GM23338 (cell line): ENCODE data around the gene PARD3. TPM values are rescaled to one million over a fixed set of nuclear protein-coding genes. Genes with fewer than 3 reads are reported as not detected.

Experiments
- ATAC-seq: fragments of 200-7000 bp; cut with Tn5 transposase; 3 replicates; pipeline ENCODE4 v1.9.1; 2020
- DNase-seq: peaks from one replicate; pipeline ENCODE4 v3.0.0-alpha.2; 2015; ENCODE audit warnings: low spot score
- H2AFZ ChIP-seq: fragments of 200-600 bp; sonication (generic); 2 replicates; pipeline ENCODE4 v1.8.0; 2016; ENCODE audit warnings: antibody characterized with exemption, mild to moderate bottlenecking, moderate library complexity
- H3F3A ChIP-seq: fragments of 200-600 bp; sonication (generic); replicated peaks from 2 replicates; pipeline ENCODE4 v1.8.0; 2017; ENCODE audit warnings: antibody characterized with exemption, mixed run types, low read depth
- H3K27ac ChIP-seq: fragments of 200-600 bp; sonication (generic); 2 replicates; pipeline ENCODE4 v1.6.1; 2016; ENCODE audit warnings: low read depth
- H3K27me3 ChIP-seq: fragments of 200-600 bp; sonication (generic); 2 replicates; pipeline ENCODE4 v1.8.0; 2016; ENCODE audit warnings: mild to moderate bottlenecking, mixed run types, moderate library complexity; ENCODE audit not compliant: insufficient read depth
- H3K36me3 ChIP-seq: fragments of 200-600 bp; sonication (generic); 2 replicates; pipeline ENCODE4 v1.8.0; 2016; ENCODE audit warnings: mild to moderate bottlenecking; ENCODE audit not compliant: insufficient read depth
- H3K4me1 ChIP-seq: fragments of 200-600 bp; sonication (generic); 2 replicates; pipeline ENCODE4 v1.8.0; 2016; ENCODE audit warnings: mild to moderate bottlenecking, moderate library complexity; ENCODE audit not compliant: insufficient read depth
- H3K4me2 ChIP-seq: fragments of 200-600 bp; sonication (generic); 2 replicates; pipeline ENCODE4 v1.7.1; 2017; ENCODE audit warnings: mixed run types
- H3K4me3 ChIP-seq: fragments of 200-600 bp; sonication (generic); 2 replicates; pipeline ENCODE4 v1.6.1; 2016; ENCODE audit warnings: mixed run types
- H3K79me2 ChIP-seq: fragments of 200-600 bp; sonication (generic); replicated peaks from 2 replicates; pipeline ENCODE4 v1.8.0; 2017; ENCODE audit warnings: mild to moderate bottlenecking; ENCODE audit not compliant: insufficient read depth
- H3K9me2 ChIP-seq: fragments of 200-600 bp; sonication (generic); 2 replicates; pipeline ENCODE4 v1.8.0; 2017; ENCODE audit not compliant: insufficient read depth
- H4K20me1 ChIP-seq: fragments of 200-600 bp; sonication (generic); replicated peaks from 2 replicates; pipeline ENCODE4 v1.8.0; 2017; ENCODE audit warnings: mild to moderate bottlenecking; ENCODE audit not compliant: insufficient read depth
- H3K27ac Mint-ChIP-seq: 2 replicates; pipeline ENCODE4 v1.8.0; 2020; ENCODE audit warnings: inconsistent platforms, mild to moderate bottlenecking, moderate library complexity, mixed read lengths
- H3K27me3 Mint-ChIP-seq: 3 replicates; pipeline ENCODE4 v1.8.0; 2022; ENCODE audit warnings: low read depth, mild to moderate bottlenecking, moderate library complexity, mixed read lengths, inconsistent platforms; ENCODE audit not compliant: insufficient read depth, poor library complexity
- H3K36me3 Mint-ChIP-seq: 3 replicates; pipeline ENCODE4 v1.8.0; 2021; ENCODE audit warnings: low read depth, mild to moderate bottlenecking, inconsistent platforms, moderate library complexity, mixed read lengths
- H3K4me1 Mint-ChIP-seq: 3 replicates; pipeline ENCODE4 v1.8.0; 2020; ENCODE audit warnings: mild to moderate bottlenecking, inconsistent platforms, mixed read lengths
- H3K4me3 Mint-ChIP-seq: 3 replicates; pipeline ENCODE4 v1.8.0; 2021; ENCODE audit warnings: moderate library complexity, mild to moderate bottlenecking, inconsistent platforms, mixed read lengths
- H3K9me3 Mint-ChIP-seq: 3 replicates; pipeline ENCODE4 v1.8.0; 2020; ENCODE audit warnings: moderate library complexity, mild to moderate bottlenecking, inconsistent platforms, mixed read lengths
- REST ChIP-seq: IDR thresholded peaks from one replicate; pipeline ENCODE4 v1.6.1; 2018; ENCODE audit warnings: antibody characterized with exemption; ENCODE audit not compliant: unreplicated experiment
- ZNF462 ChIP-seq: fragments of 250-450 bp; sonication (Bioruptor Pico); IDR thresholded peaks from 2 replicates; pipeline ENCODE4 v1.5.0; 2020; ENCODE audit warnings: mild to moderate bottlenecking, moderate library complexity
- polyA plus RNA-seq: library from polyadenylated mRNA; unstranded; fragments of >200 nt; fragmentation: Nextera tagmentation; extraction: Ambion mirVana; gene quantifications from 2 replicates; pipeline ENCODE4 v1.2.1, GENCODE V29; 2016
- total RNA-seq: library from RNA; depleted of rRNA; stranded (reverse); fragments of >200 nt; shearing (Covaris generic); gene quantifications from 2 replicates; pipeline ENCODE4 v1.2.3, GENCODE V29; 2014
- TF ChIP-seq, protein P1 (sequence below), 2 experiments: fragments of 200-600 bp in 1 of 2; sonication (generic) in 1 of 2; conservative IDR thresholded peaks; 2 replicates each; pipeline versions ENCODE4 v1.5.1 to v1.6.1; 2016 to 2017; ENCODE audit warnings: antibody characterized with exemption in 2 of 2, low read depth in 2 of 2, mild to moderate bottlenecking in 2 of 2, moderate library complexity in 1 of 2

PARD3 gene
- total and polyA plus RNA-seq, 2 experiments from 2014 or later: 30.2 to 51.4 TPM

DNA sequence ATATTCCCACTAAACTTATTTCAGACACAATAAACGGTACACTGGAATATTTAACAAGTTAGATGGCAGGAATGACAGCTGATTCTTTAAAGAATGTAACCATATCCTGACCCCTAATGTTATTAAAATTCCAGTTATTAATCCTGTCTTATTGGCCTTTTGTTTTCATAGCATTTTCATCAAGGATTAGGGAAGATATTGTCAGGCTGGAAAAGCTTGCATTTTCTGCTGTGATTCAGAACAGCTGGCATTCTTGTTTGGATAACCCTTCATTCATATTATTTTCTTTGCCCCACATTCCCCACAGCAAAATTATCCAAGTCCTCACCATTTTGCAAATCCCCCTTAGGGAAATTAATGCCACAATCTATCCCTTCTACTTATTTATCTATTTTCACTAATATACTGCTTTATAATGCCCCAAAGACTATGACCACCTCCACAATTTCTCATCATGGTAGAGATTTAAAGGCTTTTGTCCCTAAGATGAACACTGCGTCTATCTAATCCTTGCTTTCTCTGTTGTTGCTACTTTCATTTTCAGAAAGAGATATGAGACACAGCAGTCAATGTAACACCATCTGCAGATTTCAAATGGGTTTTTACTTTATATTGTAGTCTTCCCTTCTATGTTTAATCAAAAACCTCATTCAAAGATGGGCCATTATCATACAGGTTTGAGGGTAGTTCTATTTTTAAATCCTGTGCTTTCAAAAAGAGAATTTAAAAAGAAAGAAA is 475.1 kb downstream of the PARD3 start:
- no peak for TF ChIP-seq ZNF462
- no peak for TF ChIP-seq REST
- TF ChIP-seq, protein P1, sequence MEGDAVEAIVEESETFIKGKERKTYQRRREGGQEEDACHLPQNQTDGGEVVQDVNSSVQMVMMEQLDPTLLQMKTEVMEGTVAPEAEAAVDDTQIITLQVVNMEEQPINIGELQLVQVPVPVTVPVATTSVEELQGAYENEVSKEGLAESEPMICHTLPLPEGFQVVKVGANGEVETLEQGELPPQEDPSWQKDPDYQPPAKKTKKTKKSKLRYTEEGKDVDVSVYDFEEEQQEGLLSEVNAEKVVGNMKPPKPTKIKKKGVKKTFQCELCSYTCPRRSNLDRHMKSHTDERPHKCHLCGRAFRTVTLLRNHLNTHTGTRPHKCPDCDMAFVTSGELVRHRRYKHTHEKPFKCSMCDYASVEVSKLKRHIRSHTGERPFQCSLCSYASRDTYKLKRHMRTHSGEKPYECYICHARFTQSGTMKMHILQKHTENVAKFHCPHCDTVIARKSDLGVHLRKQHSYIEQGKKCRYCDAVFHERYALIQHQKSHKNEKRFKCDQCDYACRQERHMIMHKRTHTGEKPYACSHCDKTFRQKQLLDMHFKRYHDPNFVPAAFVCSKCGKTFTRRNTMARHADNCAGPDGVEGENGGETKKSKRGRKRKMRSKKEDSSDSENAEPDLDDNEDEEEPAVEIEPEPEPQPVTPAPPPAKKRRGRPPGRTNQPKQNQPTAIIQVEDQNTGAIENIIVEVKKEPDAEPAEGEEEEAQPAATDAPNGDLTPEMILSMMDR (conservative IDR thresholded peaks at IDR 0.05; ENCODE audit: low read depth in 2 of 2): no peak
- Histone ChIP-seq H3K4me3 (no peak overlapping the region), H3F3A (no peaks in the 10 kb centered on the region), H3K4me1 (no peaks in the 10 kb centered on the region), H4K20me1 (no peaks in the 10 kb centered on the region), H2AFZ (no peak overlapping the region), H3K9me2 (no peaks in the 10 kb centered on the region), H3K27me3 (no peaks in the 10 kb centered on the region), H3K79me2 (no peaks in the 10 kb centered on the region), H3K36me3 (no peaks in the 10 kb centered on the region), H3K27ac (no peak overlapping the region), H3K4me2 (no peak overlapping the region)
- Mint-ChIP-seq H3K4me1 (peaks cover 7% of the 10 kb centered on the region; the same call in 2 of the 3 replicates), H3K4me3 (no peak overlapping the region), H3K9me3 (no peaks in the 10 kb centered on the region), H3K27ac (no peak overlapping the region), H3K27me3 (no peaks in the 10 kb centered on the region), H3K36me3 (no peaks in the 10 kb centered on the region)
- ATAC-seq (no peak), DNase-seq (no peak)
